HEK293 (cell line): ENCODE measurements around the gene PLEKHG3.

Experiments
- CTCF ChIA-PET: fragments of 350-600 bp; formaldehyde crosslinking; extraction: SDS; loops from one replicate; lab custom pipeline; 2021; ENCODE audit warnings: antibody characterized with exemption; lab: Yijun Ruan, JAX
- POLR2A ChIA-PET: fragments of 300-600 bp; formaldehyde crosslinking; extraction: SDS; loops from one replicate; lab custom pipeline; 2020; ENCODE audit warnings: antibody characterized with exemption, inconsistent platforms; lab: Yijun Ruan, JAX
- H3K27ac ChIP-seq: fragments of 200-500 bp; sonication (Bioruptor generic); 2 replicates; pipeline ENCODE4 v1.5.1; 2014; ENCODE audit warnings: low read depth, low read length, control low read depth, inconsistent platforms; ENCODE audit errors: extremely low read depth
- H3K36me3 ChIP-seq, 2 experiments: fragments of 200-500 bp in 1 of 2; sonication (Bioruptor generic) in 1 of 2; 1 replicate in 1 of 2; 2 replicates in 1 of 2; pipeline ENCODE4 v1.5.1; 2014 to 2017; ENCODE audit warnings: inconsistent platforms in 2 of 2, low read length in 2 of 2; ENCODE audit not compliant: control insufficient read depth in 2 of 2, insufficient read depth in 1 of 2
- H3K4me1 ChIP-seq: fragments of 200-500 bp; sonication (Bioruptor generic); 2 replicates; pipeline ENCODE4 v1.5.1; 2014; ENCODE audit warnings: mild to moderate bottlenecking, low read length, inconsistent platforms; ENCODE audit not compliant: control insufficient read depth, insufficient read depth
- H3K4me3 ChIP-seq: 2 replicates; pipeline ENCODE4 v1.5.1; 2011; ENCODE audit warnings: low read depth, mild to moderate bottlenecking, control low read depth, low read length, moderate library complexity
- H3K9me3 ChIP-seq: fragments of 200-500 bp; sonication (Bioruptor generic); 2 replicates; pipeline ENCODE4 v1.5.1; 2014; ENCODE audit warnings: low read depth, low read length, inconsistent platforms; ENCODE audit not compliant: control insufficient read depth, insufficient read depth
- BCL6B ChIP-seq: fragments of 450-650 bp; formaldehyde crosslinking; IDR thresholded peaks from 2 replicates; pipeline ENCODE4 v1.5.1; 2017; ENCODE audit warnings: missing biosample characterization, missing genetic modification characterization
- FEZF1 ChIP-seq: fragments of 450-650 bp; formaldehyde crosslinking; IDR thresholded peaks from 2 replicates; pipeline ENCODE4 v1.5.1; 2016; ENCODE audit warnings: missing biosample characterization, missing genetic modification characterization
- GFI1B ChIP-seq: fragments of 450-650 bp; formaldehyde crosslinking; IDR thresholded peaks from 2 replicates; pipeline ENCODE4 v1.5.1; 2016; ENCODE audit warnings: missing biosample characterization, missing genetic modification characterization
- GLIS1 ChIP-seq: fragments of 450-650 bp; formaldehyde crosslinking; IDR thresholded peaks from 2 replicates; pipeline ENCODE4 v1.5.1; 2016; ENCODE audit warnings: missing biosample characterization, missing genetic modification characterization
- HIC1 ChIP-seq: fragments of 450-650 bp; formaldehyde crosslinking; IDR thresholded peaks from 2 replicates; pipeline ENCODE4 v1.5.1; 2016; ENCODE audit warnings: missing biosample characterization, missing genetic modification characterization
- KLF16 ChIP-seq: fragments of 450-650 bp; formaldehyde crosslinking; IDR thresholded peaks from 2 replicates; pipeline ENCODE4 v1.5.1; 2017; ENCODE audit warnings: missing biosample characterization, missing genetic modification characterization
- OVOL3 ChIP-seq: fragments of 450-650 bp; formaldehyde crosslinking; IDR thresholded peaks from 2 replicates; pipeline ENCODE4 v1.5.1; 2016; ENCODE audit warnings: missing biosample characterization, missing genetic modification characterization
- ZBTB1 ChIP-seq: fragments of 450-650 bp; formaldehyde crosslinking; IDR thresholded peaks from 2 replicates; pipeline ENCODE4 v1.5.1; 2016; ENCODE audit warnings: missing biosample characterization, missing genetic modification characterization
- ZBTB48 ChIP-seq: fragments of 450-650 bp; formaldehyde crosslinking; IDR thresholded peaks from 2 replicates; pipeline ENCODE4 v1.5.1; 2016; ENCODE audit warnings: missing biosample characterization, missing genetic modification characterization
- ZBTB49 ChIP-seq: fragments of 450-650 bp; formaldehyde crosslinking; IDR thresholded peaks from 2 replicates; pipeline ENCODE4 v1.5.1; 2016; ENCODE audit warnings: missing biosample characterization, missing genetic modification characterization, low read depth
- ZFP69B ChIP-seq: fragments of 450-650 bp; formaldehyde crosslinking; IDR thresholded peaks from 2 replicates; pipeline ENCODE4 v1.5.1; 2016; ENCODE audit warnings: missing biosample characterization, missing genetic modification characterization
- ZNF10 ChIP-seq: fragments of 450-650 bp; formaldehyde crosslinking; IDR thresholded peaks from 2 replicates; pipeline ENCODE4 v1.5.1; 2017; ENCODE audit warnings: missing biosample characterization, missing genetic modification characterization
- ZNF121 ChIP-seq: fragments of 450-650 bp; formaldehyde crosslinking; IDR thresholded peaks from 2 replicates; pipeline ENCODE4 v1.5.1; 2016; ENCODE audit warnings: missing biosample characterization, missing genetic modification characterization
- ZNF140 ChIP-seq: fragments of 450-650 bp; formaldehyde crosslinking; IDR thresholded peaks from 2 replicates; pipeline ENCODE4 v1.5.1; 2016; ENCODE audit warnings: missing biosample characterization, missing genetic modification characterization
- ZNF157 ChIP-seq: fragments of 450-650 bp; formaldehyde crosslinking; IDR thresholded peaks from 2 replicates; pipeline ENCODE4 v1.5.1; 2016; ENCODE audit warnings: missing biosample characterization, missing genetic modification characterization
- ZNF16 ChIP-seq: fragments of 450-650 bp; formaldehyde crosslinking; IDR thresholded peaks from 2 replicates; pipeline ENCODE4 v1.5.1; 2016; ENCODE audit warnings: low read depth, missing biosample characterization, missing genetic modification characterization
- ZNF175 ChIP-seq: fragments of 450-650 bp; formaldehyde crosslinking; IDR thresholded peaks from 2 replicates; pipeline ENCODE4 v1.5.1; 2016; ENCODE audit warnings: missing biosample characterization, missing genetic modification characterization
- ZNF184 ChIP-seq: fragments of 450-650 bp; IDR thresholded peaks from 2 replicates; pipeline ENCODE4 v1.5.1; 2018; ENCODE audit warnings: missing biosample characterization, mild to moderate bottlenecking, missing genetic modification characterization
- ZNF202 ChIP-seq: fragments of 450-650 bp; formaldehyde crosslinking; IDR thresholded peaks from 2 replicates; pipeline ENCODE4 v1.5.1; 2016; ENCODE audit warnings: missing biosample characterization, missing genetic modification characterization, borderline replicate concordance
- ZNF501 ChIP-seq: fragments of 450-650 bp; formaldehyde crosslinking; IDR thresholded peaks from 2 replicates; pipeline ENCODE4 v1.5.1; 2016; ENCODE audit warnings: missing biosample characterization, missing genetic modification characterization
- ZNF585B ChIP-seq: fragments of 450-650 bp; formaldehyde crosslinking; IDR thresholded peaks from 2 replicates; pipeline ENCODE4 v1.5.1; 2016; ENCODE audit warnings: missing biosample characterization, missing genetic modification characterization
- ZNF626 ChIP-seq: fragments of 450-650 bp; sonication (Bioruptor Pico); formaldehyde crosslinking; IDR thresholded peaks from 2 replicates; pipeline ENCODE4 v1.5.1; 2018; ENCODE audit warnings: missing biosample characterization, missing genetic modification characterization, inconsistent platforms
- ZNF76 ChIP-seq: fragments of 450-650 bp; formaldehyde crosslinking; IDR thresholded peaks from 2 replicates; pipeline ENCODE4; 2016; ENCODE audit warnings: low read depth, missing biosample characterization, missing genetic modification characterization, borderline replicate concordance
- ZNF843 ChIP-seq: fragments of 450-650 bp; formaldehyde crosslinking; IDR thresholded peaks from 2 replicates; pipeline ENCODE4 v1.5.1; 2016; ENCODE audit warnings: missing biosample characterization, missing genetic modification characterization

The PLEKHG3 gene

GRCh38 chr14:64777461-64777860 lies 73.2 kb downstream of the PLEKHG3 start:
- CTCF ChIA-PET: no interaction called here
- TF ChIP-seq ZNF626 (no peak), ZFP69B (tag by site-specific recombination) (no peak), ZNF175 (no peak), FEZF1 (tag by site-specific recombination) (no peak), ZNF121 (tag by site-specific recombination) (no peak), ZNF140 (tag by site-specific recombination) (no peak)
- TF ChIP-seq, all 188 proteins: peak for 0
- Histone ChIP-seq H3K4me3 (no peak overlapping the region), H3K4me1 (no peaks in the 10 kb centered on the region), H3K9me3 (no peaks in the 10 kb centered on the region), H3K36me3 (peaks cover 0 to 23% of the 10 kb centered on the region in 2 experiments; a peak in 1 of 3 replicates), H3K27ac (no peak overlapping the region)
- POLR2A ChIA-PET: no interaction called here

- no peaks in the 10 kb centered on the region for H3K9me3 ChIP-seq
- TF ChIP-seq ZNF157 (tag by site-specific recombination) (no peak), BCL6B (tag by site-specific recombination) (no peak), ZNF10 (tag by site-specific recombination) (no peak), ZNF501 (tag by site-specific recombination) (no peak), ZBTB1 (tag by site-specific recombination) (no peak), ZNF843 (tag by site-specific recombination) (no peak), ZBTB49 (tag by site-specific recombination) (no peak), ZNF585B (tag by site-specific recombination) (no peak), KLF16 (tag by site-specific recombination) (no peak), ZNF184 (no peak), GLIS1 (tag by site-specific recombination) (no peak), GFI1B (tag by site-specific recombination) (no peak), OVOL3 (no peak), ZNF16 (tag by site-specific recombination) (no peak), ZNF76 (tag by site-specific recombination) (no peak), HIC1 (no peak), ZNF202 (tag by site-specific recombination) (no peak), ZBTB48 (no peak)
- TF ChIP-seq, all 188 proteins: peak for 0
- ChIA-PET POLR2A (no interaction called here), CTCF (no interaction called here)
- Histone ChIP-seq H3K27ac (no peak overlapping the region), H3K4me3 (no peak overlapping the region), H3K4me1 (no peaks in the 10 kb centered on the region), H3K36me3 (peaks cover 0 to 15% of the 10 kb centered on the region in 2 experiments; a peak in 1 of 3 replicates)
Observed at GRCh38 chr14:64778104-64778754, 74.0 kb downstream of the PLEKHG3 start.
